Stimulated activated CD4-positive, alpha-beta T cell treated with anti-CD3 and anti-CD28 coated beads, TNF-alpha, amount 100 ng/mL, for 1 hour (primary cell): ENCODE measurements around the gene ELMO2.

Experiments used
- DNase-seq, 3 donors: peaks; one replicate each; pipeline ENCODE4 v3.0.0-alpha.2; 2020; ENCODE audit warnings: low read depth in 3 of 3, low spot score in 1 of 3

Gene ELMO2

DNA sequence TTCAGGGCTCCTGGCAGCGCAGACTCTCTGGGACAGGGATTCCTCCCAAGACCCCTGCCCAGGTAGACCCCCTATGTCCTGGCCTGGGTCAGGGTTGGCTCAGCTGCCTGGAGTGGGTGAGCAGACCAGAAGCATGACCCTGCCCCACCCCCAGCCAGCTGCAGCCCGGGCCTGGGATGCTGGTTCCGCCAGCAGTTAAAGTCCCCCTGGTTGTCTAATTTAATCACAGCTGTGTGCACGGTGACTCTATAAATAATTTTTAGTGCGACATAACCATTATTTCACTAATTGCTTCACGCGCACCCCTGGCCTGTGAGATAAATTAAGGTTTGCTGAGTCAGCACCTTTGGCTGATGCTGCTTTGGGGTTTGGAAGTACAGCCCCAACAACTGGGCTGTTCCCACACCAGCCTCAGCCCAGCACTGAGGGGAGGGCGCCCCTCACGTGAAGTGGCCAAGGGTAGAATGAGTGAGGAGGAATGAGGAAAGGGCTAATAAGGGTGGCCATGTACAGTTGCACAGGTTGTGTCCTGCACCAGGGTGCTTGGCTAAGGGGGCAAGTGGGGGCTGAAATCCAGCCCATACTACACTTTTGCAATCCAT lies 72.0 kb downstream of the ELMO2 start:
- DNase-seq: no peak

GRCh38 chr20:46333161-46333991 lies 73.0 kb downstream of the ELMO2 start:
- no peak for DNase-seq

DNA sequence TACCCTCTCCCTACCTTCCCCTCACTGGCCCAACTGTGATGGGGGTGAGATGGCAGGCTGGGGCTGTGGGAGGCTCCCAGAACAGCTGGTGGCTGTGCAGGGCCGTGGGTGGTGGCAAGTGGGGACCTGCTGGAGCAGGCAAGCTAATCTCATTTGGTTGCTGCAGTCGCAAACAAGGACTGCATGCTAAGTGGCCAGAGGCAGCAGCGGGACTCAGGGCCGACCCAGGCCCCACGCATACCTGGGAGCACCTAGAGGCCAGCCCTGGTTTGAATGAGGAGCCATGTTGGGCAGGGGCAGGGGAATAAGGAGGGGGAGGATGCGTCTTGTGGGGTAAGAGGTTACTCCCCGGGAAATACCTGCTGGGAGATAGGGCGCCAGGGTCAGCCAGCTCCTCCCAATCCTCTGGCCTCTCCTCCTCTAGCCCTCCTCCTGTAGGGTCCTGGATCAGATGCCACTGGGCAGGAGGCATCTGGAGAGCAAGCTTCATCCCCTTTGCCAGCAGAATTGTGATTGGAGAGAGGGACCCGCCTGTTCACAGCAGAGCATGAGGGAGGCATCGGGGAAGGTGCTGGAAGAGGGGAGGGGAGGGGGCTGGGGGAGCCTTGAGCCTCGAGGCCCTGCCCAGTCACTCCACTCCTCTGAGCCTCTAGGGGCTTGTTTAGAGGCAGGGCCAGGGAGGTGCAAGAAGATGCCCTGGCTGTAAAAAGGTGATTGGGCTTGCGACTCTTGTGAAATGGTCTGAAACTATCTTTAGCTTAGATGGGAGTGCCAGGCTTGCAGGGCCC lies 73.8 kb downstream of the ELMO2 start:
- DNase-seq: no peak

DNA sequence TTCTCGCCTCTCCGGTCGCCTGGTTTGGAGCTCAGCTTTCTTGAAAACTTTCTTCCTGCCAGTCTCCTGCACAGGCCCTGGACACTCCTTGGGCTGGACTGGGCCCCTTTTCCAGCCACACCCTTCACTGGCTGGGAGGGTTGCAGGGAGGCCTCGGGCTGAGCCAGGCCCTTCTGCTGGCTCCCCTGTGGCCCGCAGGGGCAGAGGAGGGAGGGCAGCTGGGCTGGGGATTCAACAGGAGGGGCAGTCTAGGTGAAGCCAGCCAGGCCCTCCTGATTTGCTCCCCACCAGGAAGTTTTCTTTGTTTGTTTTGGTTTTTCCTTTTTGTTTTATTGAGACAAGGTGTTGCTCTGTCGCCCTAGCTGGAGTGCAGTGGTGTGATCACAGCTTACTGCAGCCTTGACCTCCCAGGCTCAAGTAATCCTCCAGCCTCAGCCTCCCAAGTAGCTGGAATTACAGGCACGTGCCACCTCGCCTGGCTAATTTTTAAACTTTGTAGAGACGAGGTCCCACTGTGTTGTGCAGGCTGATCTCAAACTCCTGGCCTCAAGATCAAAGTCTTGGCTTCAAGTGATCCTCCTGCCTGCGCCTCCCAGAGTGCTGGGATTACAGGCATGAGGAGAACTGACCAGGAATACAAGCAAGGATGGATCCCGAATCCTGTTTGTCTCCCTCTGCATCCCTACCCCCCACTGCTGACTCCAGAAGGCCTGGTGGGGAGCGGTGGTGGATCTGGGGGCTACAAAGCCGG lies 74.6 kb downstream of the ELMO2 start:
- DNase-seq: no peak

DNA sequence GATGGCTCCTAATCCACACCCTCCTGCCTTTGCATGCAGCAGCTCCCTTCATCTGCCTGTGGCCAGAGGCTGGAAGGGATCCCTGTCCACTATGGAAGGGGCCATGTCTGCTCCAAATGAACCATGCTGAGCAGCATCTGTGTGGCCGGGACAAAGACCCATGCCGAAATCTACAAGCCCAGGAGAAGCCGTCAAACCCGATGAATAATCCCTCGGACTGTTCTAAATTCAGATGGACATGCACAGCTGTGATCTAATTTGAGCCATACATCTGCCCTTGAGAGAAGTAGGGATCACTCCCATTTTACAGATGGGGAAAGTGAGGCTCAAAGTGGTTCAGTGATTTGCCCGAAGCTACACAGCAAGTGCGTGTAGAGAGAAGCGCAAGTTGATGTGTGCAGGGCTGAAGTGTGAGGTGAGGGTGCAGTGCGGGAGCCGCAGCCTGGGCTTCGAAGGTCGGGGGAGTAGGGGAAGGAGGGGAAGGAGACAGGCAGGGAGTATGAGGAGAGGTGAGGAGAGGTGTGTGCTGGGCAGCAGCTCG lies 75.5 kb downstream of the ELMO2 start:
- DNase-seq: no peak

GRCh38 chr20:46330072-46330763 lies 76.2 kb downstream of the ELMO2 start:
- no peak for DNase-seq

- no peak for DNase-seq
These were observed 78.1 kb downstream of the ELMO2 start for GRCh38 chr20:46328200-46328882.

DNA sequence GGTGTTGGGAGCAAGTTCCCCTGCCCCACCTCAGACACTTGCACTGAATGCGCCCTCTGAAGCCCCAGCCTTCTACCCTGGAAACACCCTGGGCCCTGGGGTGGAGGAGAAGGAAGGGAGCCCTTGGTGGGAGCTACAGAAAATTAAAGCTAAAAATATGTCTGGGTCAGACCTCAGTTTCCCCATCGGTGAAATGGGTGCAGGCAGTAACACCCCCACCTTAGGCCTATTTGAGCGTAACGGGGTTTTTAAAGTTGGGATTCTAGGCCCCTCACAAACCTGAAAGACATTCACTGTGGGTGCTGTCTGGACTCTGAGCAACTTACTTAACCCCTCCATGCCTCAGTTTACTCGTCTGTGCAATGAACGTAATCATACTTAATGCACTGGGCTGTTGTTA lies 78.9 kb downstream of the ELMO2 start:
- DNase-seq: no peak

GRCh38 chr20:46325789-46326188 lies 80.6 kb downstream of the ELMO2 start:
- no peak for DNase-seq

GRCh38 chr20:46324960-46325703 lies 81.3 kb downstream of the ELMO2 start:
- no peak for DNase-seq

- no peak for DNase-seq
These were observed 82.0 kb downstream of the ELMO2 start for GRCh38 chr20:46324379-46324778.

DNA sequence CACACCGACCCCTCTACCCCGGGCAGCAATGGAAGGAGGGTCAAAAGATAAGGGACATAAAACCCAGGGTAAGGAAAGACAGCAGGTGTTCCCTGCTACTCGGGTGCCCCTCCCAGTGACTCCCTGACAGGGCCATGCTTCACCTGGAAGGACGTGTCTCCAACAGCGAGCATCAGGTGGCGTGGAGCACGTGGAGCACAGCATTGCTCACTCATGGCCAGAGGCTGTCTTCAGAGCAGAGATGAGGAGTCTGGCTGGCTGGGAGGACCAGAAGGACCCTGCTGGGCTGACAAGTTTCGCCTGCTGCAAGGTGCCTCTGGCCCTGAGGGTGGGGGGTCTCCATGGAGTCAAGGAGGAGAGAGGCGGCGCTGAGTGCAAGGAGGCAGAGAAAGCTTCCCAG lies 82.9 kb downstream of the ELMO2 start:
- no peak for DNase-seq

DNA sequence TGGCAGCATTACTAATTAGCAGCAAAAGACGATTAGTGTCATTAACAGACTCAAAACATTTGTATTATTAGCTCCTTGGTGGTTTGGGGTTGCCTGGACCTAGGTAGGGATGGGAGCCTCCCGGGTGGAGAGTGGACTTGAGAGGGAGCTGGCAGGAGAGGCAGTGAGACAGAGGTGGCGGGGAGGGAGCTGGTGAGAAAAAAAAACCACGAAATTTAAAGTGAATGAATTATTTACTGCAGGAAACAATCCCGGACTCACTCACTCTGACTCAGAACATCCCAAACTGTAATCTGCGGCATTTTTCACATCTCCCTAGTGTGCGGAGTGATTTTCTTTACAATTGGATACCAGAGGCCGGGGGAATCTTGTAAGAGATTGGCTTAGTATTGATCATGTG lies 83.8 kb downstream of the ELMO2 start:
- DNase-seq: no peak

GRCh38 chr20:46317685-46318177 lies 88.7 kb downstream of the ELMO2 start:
- no peak for DNase-seq

GRCh38 chr20:46316984-46317684 lies 89.3 kb downstream of the ELMO2 start:
- DNase-seq: no peak
